ENCODE data around the gene FAM53C. TPM values are rescaled to one million over a fixed set of nuclear protein-coding genes. Genes with fewer than 3 reads are reported as not detected.

Gene FAM53C
- total RNA-seq, 4 donors from 2014 or later, result 17.9 to 21.4 (median 18.5) TPM

DNA sequence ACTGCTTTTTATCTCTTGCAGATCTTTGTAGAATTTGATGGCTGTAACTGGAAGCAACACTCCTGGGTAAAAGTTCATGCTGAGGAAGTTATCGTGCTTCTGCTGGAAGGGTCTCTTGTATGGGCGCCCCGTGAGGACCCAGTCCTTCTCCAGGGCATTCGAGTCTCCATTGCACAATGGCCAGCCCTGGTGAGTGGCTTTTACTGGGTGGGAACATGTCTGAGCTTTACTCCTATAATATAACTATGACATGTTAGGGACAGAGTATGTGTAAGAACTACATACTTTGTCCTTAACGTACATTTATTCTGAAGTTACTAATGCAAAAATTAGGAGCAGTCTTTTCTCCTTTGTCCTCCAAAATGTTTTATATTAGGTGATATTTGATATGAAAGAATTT lies 34.6 kb downstream of the FAM53C start:
- TF ChIP-seq, protein P1, sequence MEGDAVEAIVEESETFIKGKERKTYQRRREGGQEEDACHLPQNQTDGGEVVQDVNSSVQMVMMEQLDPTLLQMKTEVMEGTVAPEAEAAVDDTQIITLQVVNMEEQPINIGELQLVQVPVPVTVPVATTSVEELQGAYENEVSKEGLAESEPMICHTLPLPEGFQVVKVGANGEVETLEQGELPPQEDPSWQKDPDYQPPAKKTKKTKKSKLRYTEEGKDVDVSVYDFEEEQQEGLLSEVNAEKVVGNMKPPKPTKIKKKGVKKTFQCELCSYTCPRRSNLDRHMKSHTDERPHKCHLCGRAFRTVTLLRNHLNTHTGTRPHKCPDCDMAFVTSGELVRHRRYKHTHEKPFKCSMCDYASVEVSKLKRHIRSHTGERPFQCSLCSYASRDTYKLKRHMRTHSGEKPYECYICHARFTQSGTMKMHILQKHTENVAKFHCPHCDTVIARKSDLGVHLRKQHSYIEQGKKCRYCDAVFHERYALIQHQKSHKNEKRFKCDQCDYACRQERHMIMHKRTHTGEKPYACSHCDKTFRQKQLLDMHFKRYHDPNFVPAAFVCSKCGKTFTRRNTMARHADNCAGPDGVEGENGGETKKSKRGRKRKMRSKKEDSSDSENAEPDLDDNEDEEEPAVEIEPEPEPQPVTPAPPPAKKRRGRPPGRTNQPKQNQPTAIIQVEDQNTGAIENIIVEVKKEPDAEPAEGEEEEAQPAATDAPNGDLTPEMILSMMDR (IDR thresholded peaks at IDR 0.05; ENCODE audit: low read depth), result no peak

DNA sequence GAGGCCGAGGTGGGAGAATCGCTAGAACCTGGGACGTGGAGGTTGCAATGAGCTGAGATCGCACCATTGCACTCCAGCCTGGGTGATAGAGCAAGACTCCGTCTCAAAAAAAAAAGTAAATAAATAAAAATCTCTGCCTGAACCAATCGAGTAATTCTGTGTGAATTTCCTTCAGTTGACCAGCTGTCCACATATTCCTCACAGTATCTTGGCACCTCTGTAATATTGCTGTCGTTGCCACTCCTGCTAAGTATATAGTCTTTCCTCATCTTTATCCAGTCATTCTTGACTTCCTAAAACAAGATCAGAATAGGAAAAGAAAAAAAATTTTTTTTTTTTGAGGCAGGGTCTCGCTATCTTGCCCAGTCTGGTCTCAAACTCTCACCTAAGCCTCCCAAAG lies 44.3 kb downstream of the FAM53C start:
- TF ChIP-seq, protein P1 (IDR thresholded peaks at IDR 0.05; ENCODE audit: low read depth), result no peak

DNA sequence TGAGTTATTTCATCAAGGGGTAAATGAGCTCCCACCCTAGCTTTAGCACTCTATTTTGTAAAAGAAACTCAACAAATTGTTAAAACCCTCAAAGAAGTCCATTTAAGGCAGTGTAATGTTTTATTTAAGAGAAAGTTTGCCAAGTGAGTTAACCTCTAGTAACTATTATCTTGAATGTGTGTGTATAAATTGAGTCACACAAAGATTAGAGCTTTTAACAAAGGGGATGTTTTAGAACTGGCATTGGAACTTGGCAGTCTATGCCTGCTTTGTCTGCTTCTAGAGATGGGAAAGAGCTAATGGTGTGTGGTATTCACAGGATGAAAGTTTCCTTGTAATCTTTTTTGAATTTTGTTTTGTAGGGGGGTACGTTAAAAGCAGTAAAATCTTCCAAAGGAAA lies 47.6 kb downstream of the FAM53C start:
- TF ChIP-seq, protein P1 (IDR thresholded peaks at IDR 0.05; ENCODE audit: low read depth), result no peak

DNA sequence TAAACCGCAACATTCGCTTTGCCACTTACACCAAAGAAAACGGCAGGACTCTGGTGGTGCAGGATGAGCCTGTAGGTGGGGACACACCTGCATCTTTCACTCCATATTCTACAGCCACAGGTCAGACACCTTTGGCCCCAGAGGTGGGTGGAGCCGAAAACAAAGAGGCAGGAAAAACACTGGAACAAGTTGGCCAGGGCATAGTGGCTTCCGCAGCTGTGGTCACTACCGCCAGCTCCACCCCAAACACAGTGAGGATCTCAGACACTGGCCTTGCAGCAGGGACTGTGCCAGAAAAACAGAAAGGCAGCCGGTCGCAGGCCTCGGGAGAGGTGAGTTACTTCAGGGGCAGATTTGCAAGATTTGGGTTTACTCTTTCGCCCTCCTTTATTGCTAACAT lies 48.2 kb downstream of the FAM53C start:
- TF ChIP-seq, protein P1 (IDR thresholded peaks at IDR 0.05; ENCODE audit: low read depth), result no peak

DNA sequence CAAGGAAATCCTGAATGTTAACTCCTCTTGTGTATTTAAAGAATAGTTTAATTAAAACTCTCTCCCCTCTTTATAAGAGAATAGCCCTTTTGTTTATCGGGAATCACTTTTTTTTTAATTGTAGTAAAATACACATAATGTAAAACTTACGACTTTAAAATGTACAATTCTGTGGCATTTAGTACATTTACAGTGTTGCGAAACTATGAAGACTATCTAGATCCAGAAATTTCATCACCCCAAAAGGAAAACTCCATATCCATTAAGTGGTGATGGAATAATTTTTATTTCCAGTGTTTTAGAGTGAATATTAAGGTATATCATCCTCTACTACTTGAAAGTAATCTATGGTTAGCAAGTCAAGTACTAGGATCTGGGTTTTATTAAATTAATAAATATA lies 51.3 kb downstream of the FAM53C start:
- TF ChIP-seq, protein P1 (IDR thresholded peaks at IDR 0.05; ENCODE audit: low read depth), result no peak

DNA sequence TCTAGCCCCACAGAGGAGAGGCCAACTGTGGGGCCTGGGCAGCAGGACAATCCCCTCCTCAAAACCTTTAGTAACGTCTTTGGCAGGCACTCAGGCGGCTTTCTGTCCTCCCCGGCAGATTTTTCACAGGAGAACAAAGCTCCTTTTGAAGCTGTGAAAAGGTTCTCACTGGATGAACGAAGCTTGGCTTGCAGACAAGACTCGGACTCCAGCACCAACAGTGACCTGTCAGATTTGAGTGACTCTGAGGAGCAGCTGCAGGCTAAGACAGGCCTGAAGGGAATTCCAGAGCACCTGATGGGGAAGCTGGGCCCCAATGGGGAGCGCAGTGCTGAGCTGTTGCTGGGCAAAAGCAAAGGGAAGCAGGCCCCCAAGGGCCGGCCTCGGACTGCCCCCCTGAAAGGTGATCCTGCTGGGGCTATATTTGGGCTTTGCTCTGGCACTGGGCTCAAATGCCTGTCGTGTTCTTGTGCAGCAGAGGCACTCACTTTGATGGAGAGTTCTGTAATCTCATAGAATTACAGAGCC lies 53.9 kb downstream of the FAM53C start:
- TF ChIP-seq, protein P1 (IDR thresholded peaks at IDR 0.05; ENCODE audit: low read depth), result no peak

Other genes starting within 250 kb of the FAM53C start
- 1 to 10 TPM in 2 of 4 donors, under 1 TPM in 1, not detected in 1; 0.34 to 2.0 (median 2.0) TPM for gene NME5, start 198.8 kb upstream of the FAM53C start, total RNA-seq
- 10 to 100 TPM; 21.9 to 49.1 (median 37.4) TPM for gene BRD8, start 159.6 kb upstream of the FAM53C start, total RNA-seq
- 1 to 10 TPM in 2 of 4 donors, under 1 TPM in 1, not detected in 1; 0.33 to 5.3 (median 2.4) TPM for gene KIF20A, start 159.2 kb upstream of the FAM53C start, total RNA-seq
- 10 to 100 TPM; 13.0 to 19.2 (median 17.3) TPM for gene CDC23, start 124.9 kb upstream of the FAM53C start, total RNA-seq
- gene GFRA3, start 63.6 kb upstream of the FAM53C start, total RNA-seq, result under 1 TPM in 1 of 4 donors, not detected in 3; 0.22 TPM
- under 1 TPM in 2 of 4 donors, not detected in 2; 0.85 to 0.88 TPM for gene CDC25C, start 6.5 kb upstream of the FAM53C start, total RNA-seq
- 10 to 100 TPM; 58.8 to 67.4 (median 62.8) TPM for gene KDM3B, start 14.4 kb downstream of the FAM53C start, total RNA-seq
- gene REEP2, start 100.8 kb downstream of the FAM53C start, total RNA-seq, result 1 to 10 TPM in 3 of 4 donors, under 1 TPM in 1; 0.98 to 5.9 (median 4.7) TPM
- 10 to 100 TPM in 2 of 4 donors, 1 to 10 TPM in 2; 2.6 to 21.5 (median 10.4) TPM for gene EGR1, start 127.2 kb downstream of the FAM53C start, total RNA-seq
- 100 to 1,000 TPM in 3 of 4 donors, 10 to 100 TPM in 1; 93.2 to 147 (median 104) TPM for gene ETF1, start 205.0 kb downstream of the FAM53C start, total RNA-seq
- gene HSPA9, start 237.1 kb downstream of the FAM53C start, total RNA-seq, result 100 to 1,000 TPM; 170 to 197 (median 185) TPM